CD4-positive, alpha-beta T cell (primary cell): Measurements from ENCODE around the gene CAMK2B. TPM values are rescaled to one million over a fixed set of nuclear protein-coding genes. Genes with fewer than 3 reads are reported as not detected.

Source experiments
- ATAC-seq: fragments of 200-7000 bp; cut with Tn5 transposase; one replicate; pipeline ENCODE4 v1.10.0; 2022; ENCODE audit warnings: mild to moderate bottlenecking; ENCODE audit not compliant: poor library complexity
- CTCF ChIA-PET: fragments of 350-600 bp; sonication (Branson Sonifier 250); formaldehyde crosslinking; loops from one replicate; lab custom pipeline; 2021; ENCODE audit warnings: antibody characterized with exemption, inconsistent platforms; lab: Charles Lee
- POLR2A ChIA-PET: fragments of 350-600 bp; sonication (Branson Sonifier 250); formaldehyde crosslinking; loops from one replicate; lab custom pipeline; 2021; ENCODE audit warnings: antibody characterized with exemption, inconsistent platforms; lab: Charles Lee
- DNase-seq, 14 experiments: peaks; one replicate each; pipeline ENCODE4 v3.0.0-alpha.2; 2013 to 2020; ENCODE audit warnings: mixed read lengths in 2 of 14
- H3K27ac ChIP-seq, 2 donors: one replicate each; pipeline versions ENCODE4 v1.5.1 to v1.7.0; 2013; ENCODE audit warnings: low read length in 2 of 2, low read depth in 1 of 2, mild to moderate bottlenecking in 1 of 2
- H3K27me3 ChIP-seq, 2 experiments: 1 replicate in 1 of 2; 2 replicates in 1 of 2; pipeline versions ENCODE4 v1.6.1 to v1.7.0; 2013; ENCODE audit warnings: low read length in 2 of 2, control low read depth in 1 of 2, mild to moderate bottlenecking in 1 of 2, moderate library complexity in 1 of 2; ENCODE audit not compliant: insufficient read depth in 2 of 2, control insufficient read depth in 1 of 2
- H3K36me3 ChIP-seq: one replicate; pipeline ENCODE4 v1.6.1; 2013; ENCODE audit warnings: low read length, control low read depth; ENCODE audit not compliant: insufficient read depth
- H3K4me1 ChIP-seq: one replicate; pipeline ENCODE4 v1.6.1; 2013; ENCODE audit warnings: low read length, control low read depth; ENCODE audit not compliant: insufficient read depth
- H3K4me3 ChIP-seq: one replicate; pipeline ENCODE4 v1.5.1; 2013; ENCODE audit warnings: mild to moderate bottlenecking, low read length, moderate library complexity
- H3K9me3 ChIP-seq, 2 experiments: 1 replicate in 1 of 2; 2 replicates in 1 of 2; pipeline versions ENCODE4 v1.6.1 to v1.7.0; 2013; ENCODE audit warnings: low read length in 2 of 2, mild to moderate bottlenecking in 2 of 2, control low read depth in 1 of 2, moderate library complexity in 1 of 2; ENCODE audit not compliant: control insufficient read depth in 1 of 2, insufficient read depth in 1 of 2
- H3K27ac Mint-ChIP-seq: one replicate; pipeline ENCODE4 v1.8.0; 2020; ENCODE audit warnings: mixed read lengths
- H3K27me3 Mint-ChIP-seq: one replicate; pipeline ENCODE4 v1.8.0; 2021; ENCODE audit warnings: mixed read lengths
- H3K36me3 Mint-ChIP-seq: one replicate; pipeline ENCODE4 v1.8.0; 2021; ENCODE audit warnings: low read depth, mixed read lengths
- H3K4me1 Mint-ChIP-seq: one replicate; pipeline ENCODE4 v1.8.0; 2021; ENCODE audit warnings: low read depth, mixed read lengths
- H3K4me3 Mint-ChIP-seq: one replicate; pipeline ENCODE4 v1.8.0; 2020; ENCODE audit warnings: mild to moderate bottlenecking, mixed read lengths
- H3K9me3 Mint-ChIP-seq: one replicate; pipeline ENCODE4 v1.8.0; 2020; ENCODE audit warnings: mixed read lengths
- intact Hi-C, 2 experiments: fragments of 100-400 bp; cut with DNase I in 1 of 2; cut with micrococcal nuclease in 1 of 2; formaldehyde crosslinking; loops; one replicate each; pipeline versions ENCODE4 v1.15.1 to v1.9.0; 2023 to 2025; cut with DNase I, micrococcal nuclease
- total RNA-seq, 174 experiments: library from RNA in 2 of 174; stranded (reverse) in 2 of 174; gene quantifications; one replicate each; pipeline ENCODE4 v1.2.3 and lab custom pipeline; 2021 to 2026
- TF ChIP-seq, protein P1 (sequence below): fragments of 200-600 bp; IDR thresholded peaks from one replicate; pipeline ENCODE4 v1.8.0; 2022; ENCODE audit warnings: antibody characterized with exemption, mild to moderate bottlenecking

Gene CAMK2B
- total RNA-seq, 2 experiments from 2014 or later, result not detected

DNA sequence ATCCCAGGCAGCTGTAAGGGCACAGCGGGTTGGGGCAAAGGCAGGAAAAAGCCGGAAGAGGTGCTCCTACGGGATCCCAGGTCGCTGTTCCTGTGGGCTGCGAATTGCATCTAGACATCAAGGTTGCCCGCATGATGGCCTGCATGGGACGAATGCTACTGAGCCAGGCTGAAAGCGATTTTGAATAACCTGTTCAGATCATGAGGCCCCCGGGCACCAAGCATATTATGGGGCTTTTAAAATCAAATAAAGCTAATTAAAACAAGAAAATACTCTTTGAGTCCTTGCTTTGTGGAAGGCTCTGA, 37.1 kb downstream of the CAMK2B start:
- H3K27me3 Mint-ChIP-seq, result peaks cover 28% of the 10 kb centered on the region
- H3K27ac Mint-ChIP-seq, result no peak overlapping the region
- Histone ChIP-seq H3K36me3 (no peaks in the 10 kb centered on the region), H3K9me3 (no peaks in the 10 kb centered on the region), H3K4me1 (no peaks in the 10 kb centered on the region), H3K27ac (no peak overlapping the region), H3K4me3 (no peak overlapping the region), H3K27me3 (peaks cover 5 to 8% of the 10 kb centered on the region in 2 experiments)
- TF ChIP-seq, protein P1, sequence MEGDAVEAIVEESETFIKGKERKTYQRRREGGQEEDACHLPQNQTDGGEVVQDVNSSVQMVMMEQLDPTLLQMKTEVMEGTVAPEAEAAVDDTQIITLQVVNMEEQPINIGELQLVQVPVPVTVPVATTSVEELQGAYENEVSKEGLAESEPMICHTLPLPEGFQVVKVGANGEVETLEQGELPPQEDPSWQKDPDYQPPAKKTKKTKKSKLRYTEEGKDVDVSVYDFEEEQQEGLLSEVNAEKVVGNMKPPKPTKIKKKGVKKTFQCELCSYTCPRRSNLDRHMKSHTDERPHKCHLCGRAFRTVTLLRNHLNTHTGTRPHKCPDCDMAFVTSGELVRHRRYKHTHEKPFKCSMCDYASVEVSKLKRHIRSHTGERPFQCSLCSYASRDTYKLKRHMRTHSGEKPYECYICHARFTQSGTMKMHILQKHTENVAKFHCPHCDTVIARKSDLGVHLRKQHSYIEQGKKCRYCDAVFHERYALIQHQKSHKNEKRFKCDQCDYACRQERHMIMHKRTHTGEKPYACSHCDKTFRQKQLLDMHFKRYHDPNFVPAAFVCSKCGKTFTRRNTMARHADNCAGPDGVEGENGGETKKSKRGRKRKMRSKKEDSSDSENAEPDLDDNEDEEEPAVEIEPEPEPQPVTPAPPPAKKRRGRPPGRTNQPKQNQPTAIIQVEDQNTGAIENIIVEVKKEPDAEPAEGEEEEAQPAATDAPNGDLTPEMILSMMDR, result no peak
- intact Hi-C loops, result no loop called here
- no peaks in the 10 kb centered on the region for H3K36me3 Mint-ChIP-seq
- H3K9me3 Mint-ChIP-seq, result no peaks in the 10 kb centered on the region
- no peak overlapping the region for H3K4me3 Mint-ChIP-seq
- CTCF ChIA-PET, result no interaction called here
- ATAC-seq (no peak), DNase-seq (no peak)
- POLR2A ChIA-PET, result no interaction called here
- no peaks in the 10 kb centered on the region for H3K4me1 Mint-ChIP-seq

DNA sequence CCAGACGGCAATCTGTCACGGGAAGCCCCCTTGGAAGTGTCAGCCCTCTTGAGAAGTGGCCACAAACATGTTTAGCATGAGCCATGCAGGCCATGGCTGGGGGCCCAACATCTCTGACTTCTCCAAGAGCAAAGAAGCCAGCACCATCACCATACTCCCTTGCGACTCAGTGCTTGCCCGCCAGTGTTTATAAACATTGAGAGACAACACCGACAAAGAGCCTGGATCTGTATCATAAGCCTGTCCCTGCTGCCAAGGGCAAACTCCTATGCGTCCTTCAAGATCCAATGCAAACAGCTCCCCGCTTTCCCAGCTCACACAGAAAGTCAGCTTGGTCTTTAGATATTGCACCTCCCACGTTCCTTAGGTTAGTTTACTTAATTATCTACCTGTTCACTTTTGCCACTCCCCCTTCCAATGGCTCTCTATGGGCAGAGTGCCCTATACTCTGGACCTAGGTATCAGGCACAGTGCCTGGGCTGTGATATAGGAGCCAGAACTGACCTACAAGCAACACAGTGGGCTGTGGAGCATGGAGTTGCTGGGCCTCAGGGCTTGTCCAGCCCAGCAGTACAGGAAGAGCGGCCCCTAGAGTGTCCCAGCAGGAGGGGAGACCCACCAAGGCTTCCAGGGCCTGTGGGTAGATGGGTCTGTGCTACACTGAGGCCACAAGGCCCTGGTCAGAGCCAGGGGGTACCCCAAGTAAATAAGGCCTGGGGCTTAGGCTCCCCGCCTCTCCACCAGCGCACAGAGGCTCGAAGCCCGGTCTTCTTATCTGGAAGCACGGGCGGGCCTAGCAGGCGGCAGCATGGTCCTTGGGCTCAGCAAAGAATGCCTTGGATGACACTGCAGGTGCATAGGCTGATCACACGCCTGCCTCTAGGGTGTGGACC, 37.7 kb downstream of the CAMK2B start:
- CTCF ChIA-PET, result no interaction called here
- Mint-ChIP-seq H3K9me3 (no peaks in the 10 kb centered on the region), H3K27ac (no peak overlapping the region), H3K4me1 (no peaks in the 10 kb centered on the region), H3K36me3 (no peaks in the 10 kb centered on the region), H3K27me3 (peaks cover 22% of the 10 kb centered on the region), H3K4me3 (no peak overlapping the region)
- intact Hi-C loops, result no loop called here
- DNase-seq (peak in 1 of 14 experiments; percentile 8), ATAC-seq (no peak)
- TF ChIP-seq, protein P1, result no peak
- Histone ChIP-seq H3K4me1 (no peaks in the 10 kb centered on the region), H3K4me3 (no peak overlapping the region), H3K27me3 (peaks cover 2% of the 10 kb centered on the region in 2 experiments), H3K9me3 (no peaks in the 10 kb centered on the region), H3K27ac (no peak overlapping the region), H3K36me3 (no peaks in the 10 kb centered on the region)
- POLR2A ChIA-PET, result no interaction called here

DNA sequence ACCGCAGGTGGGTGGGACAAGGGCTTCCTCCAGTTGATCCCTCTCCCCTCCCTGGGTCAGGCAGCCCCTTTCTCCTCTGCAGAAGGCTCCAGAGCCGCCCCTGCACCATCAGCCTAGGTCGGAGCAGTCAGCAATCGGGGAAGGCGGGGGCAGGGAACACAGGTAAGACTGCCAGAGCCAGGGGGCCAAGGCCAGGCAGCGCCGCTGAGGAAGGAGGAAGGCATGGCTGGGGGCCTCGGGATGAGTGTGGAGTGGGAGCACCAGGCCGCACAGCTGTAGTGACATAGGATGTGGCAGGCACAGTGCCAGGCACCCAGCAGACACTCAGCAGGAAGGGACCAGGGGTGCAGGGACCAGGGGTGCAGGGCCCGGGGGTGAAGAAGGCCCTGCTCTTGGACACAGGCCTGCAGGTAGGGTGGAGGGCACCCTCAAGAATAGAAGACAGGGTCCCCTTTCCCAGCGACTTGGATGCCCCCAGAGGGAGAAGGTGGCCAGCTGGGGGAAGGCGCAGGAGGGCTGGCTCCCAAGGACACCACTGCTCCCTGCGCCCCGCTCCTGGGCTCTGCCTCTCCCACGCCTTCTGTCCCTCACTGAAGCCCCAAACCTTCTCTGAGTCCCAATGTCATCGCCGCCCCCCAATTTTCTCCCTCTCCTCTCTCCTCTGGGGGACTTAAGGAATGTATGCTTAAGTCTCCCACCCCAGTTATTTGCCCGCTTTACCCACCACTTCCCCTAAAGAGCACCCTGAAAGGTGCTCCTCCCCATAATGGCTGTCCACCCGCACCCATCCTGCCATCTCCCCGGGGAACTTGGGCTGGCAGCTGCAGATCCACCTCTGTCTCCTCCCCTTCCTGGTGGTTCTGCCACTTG, 38.5 kb downstream of the CAMK2B start:
- Mint-ChIP-seq H3K4me1 (no peaks in the 10 kb centered on the region), H3K36me3 (no peaks in the 10 kb centered on the region), H3K27me3 (peaks cover 14% of the 10 kb centered on the region), H3K4me3 (no peak overlapping the region), H3K27ac (no peak overlapping the region), H3K9me3 (no peaks in the 10 kb centered on the region)
- DNase-seq (peak in 1 of 14 experiments; percentile 17), ATAC-seq (no peak)
- Histone ChIP-seq H3K27ac (no peak overlapping the region), H3K36me3 (no peaks in the 10 kb centered on the region), H3K4me3 (no peak overlapping the region), H3K27me3 (peaks cover 0 to 2% of the 10 kb centered on the region in 2 experiments), H3K4me1 (no peaks in the 10 kb centered on the region), H3K9me3 (no peaks in the 10 kb centered on the region)
- intact Hi-C loops, result no loop called here
- TF ChIP-seq, protein P1, result no peak
- ChIA-PET CTCF (no interaction called here), POLR2A (no interaction called here)
